NCI-H82 (cell line): ENCODE results near the gene TSC2.
A peak's percentile ranks its signal among the peaks of the same experiment; 100 is the strongest.

Experiments
- DNase-seq: peaks from one replicate; lab custom pipeline; 2025; lab: John Stamatoyannopoulos, UW

TSC2 gene

DNA sequence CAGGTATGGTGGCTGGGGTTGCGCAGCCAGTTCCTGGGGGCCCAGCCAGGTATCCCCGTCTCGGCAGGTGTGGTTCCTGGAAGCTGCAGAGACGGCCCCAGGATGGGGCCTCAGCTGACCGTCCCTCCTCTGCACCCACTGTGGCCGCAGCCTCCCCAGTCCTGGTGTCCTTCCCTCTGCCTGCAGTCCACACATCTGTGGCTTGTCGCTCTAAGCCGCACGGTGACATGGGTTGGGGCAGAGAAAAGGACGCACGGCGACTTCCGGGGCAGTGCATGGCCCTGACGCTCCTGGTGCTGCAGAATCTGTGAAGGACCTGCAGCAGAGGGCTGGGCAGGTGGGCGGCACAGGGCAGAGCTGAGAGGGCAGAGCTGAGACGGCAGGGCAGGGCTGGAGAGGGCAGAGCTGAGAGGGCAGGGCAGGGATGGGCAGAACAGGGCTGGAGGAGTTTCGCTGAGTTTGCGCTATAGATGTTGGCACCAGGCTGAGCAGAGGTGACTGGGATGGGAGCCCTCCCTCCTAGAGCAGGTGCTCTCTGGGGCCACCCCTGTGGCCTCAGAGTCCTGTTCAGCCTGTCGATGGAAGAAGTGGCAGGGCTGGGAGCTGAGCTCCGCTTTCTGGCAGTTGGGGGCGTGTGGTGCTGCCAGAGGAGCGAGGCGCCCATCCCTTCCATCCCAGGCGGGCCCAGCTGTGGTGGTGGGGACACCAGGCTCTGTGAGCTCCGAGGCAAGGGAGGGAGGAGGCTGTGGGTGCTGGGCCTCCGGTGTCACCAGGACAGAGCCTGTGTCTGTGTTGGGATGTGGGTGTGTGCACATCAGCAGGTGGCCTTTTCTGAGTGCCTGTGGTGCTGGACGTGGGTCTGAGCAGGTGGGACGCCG is 23.0 kb downstream of the TSC2 start:
- no peak for DNase-seq

DNA sequence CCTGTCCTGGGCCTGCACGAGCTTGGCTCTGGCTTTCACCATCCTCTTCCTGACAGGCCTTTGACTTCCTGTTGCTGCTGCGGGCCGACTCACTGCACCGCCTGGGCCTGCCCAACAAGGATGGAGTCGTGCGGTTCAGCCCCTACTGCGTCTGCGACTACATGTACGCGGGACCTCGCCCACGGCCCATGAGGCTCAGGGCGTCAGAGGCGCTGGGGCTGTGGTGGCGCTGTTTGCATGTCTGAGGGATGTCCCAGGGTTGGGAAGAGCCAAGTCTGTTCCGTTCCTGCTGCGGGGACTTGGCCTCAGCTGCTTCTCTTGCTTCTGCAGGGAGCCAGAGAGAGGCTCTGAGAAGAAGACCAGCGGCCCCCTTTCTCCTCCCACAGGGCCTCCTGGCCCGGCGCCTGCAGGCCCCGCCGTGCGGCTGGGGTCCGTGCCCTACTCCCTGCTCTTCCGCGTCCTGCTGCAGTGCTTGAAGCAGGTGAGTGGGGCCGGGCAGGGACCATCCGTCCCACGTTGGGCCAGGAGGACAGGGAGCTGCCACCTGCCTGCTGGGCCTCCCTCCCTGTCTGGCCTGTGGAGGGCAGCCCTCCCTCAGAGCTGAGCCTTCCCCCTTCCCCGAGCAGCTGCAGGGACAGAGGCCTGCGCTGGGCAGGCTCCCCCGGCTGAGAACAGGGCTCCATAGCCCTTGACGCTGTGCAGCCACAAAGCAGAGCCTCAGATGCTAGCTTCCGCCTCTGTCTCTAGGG is 23.8 kb downstream of the TSC2 start:
- no peak for DNase-seq

GRCh38 chr16:2072926-2073325 is 25.1 kb downstream of the TSC2 start:
- DNase-seq: no peak

DNA sequence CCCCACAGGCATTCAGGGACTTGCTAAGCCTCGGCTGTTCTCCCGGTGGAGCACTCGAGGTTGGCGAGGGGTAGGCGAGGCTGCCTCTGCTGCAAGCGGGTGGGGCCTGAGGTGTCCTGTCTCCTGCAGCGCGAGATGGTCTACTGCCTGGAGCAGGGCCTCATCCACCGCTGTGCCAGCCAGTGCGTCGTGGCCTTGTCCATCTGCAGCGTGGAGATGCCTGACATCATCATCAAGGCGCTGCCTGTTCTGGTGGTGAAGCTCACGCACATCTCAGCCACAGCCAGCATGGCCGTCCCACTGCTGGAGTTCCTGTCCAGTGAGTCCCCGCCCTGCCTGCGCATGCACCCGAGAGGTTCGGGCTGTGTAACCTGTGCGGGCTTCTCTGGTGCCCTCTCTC is 26.3 kb downstream of the TSC2 start:
- no peak for DNase-seq

DNA sequence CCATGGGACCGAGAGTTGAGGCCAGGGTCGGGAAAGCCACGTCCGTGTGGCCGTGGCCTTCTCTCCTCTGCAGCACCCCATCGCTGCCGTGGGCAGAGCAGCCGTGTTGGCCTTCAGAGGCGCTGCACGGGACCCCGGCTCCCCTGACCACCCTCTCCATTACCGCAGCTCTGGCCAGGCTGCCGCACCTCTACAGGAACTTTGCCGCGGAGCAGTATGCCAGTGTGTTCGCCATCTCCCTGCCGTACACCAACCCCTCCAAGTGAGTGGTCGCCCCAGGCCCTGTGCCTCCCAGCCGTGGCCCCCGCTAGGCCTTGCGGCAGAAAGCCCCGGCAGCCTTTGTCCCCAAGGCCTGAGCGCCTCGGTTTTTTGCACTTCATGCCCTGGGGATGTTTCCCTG is 27.8 kb downstream of the TSC2 start:
- no peak for DNase-seq

- no peak for DNase-seq
These were observed 28.5 kb downstream of the TSC2 start for GRCh38 chr16:2076072-2076865.

- DNase-seq: no peak
These were observed 29.2 kb downstream of the TSC2 start for GRCh38 chr16:2077016-2077415.

GRCh38 chr16:2077696-2078095 is 29.9 kb downstream of the TSC2 start:
- DNase-seq: no peak

GRCh38 chr16:2078096-2078495 is 30.3 kb downstream of the TSC2 start:
- no peak for DNase-seq

DNA sequence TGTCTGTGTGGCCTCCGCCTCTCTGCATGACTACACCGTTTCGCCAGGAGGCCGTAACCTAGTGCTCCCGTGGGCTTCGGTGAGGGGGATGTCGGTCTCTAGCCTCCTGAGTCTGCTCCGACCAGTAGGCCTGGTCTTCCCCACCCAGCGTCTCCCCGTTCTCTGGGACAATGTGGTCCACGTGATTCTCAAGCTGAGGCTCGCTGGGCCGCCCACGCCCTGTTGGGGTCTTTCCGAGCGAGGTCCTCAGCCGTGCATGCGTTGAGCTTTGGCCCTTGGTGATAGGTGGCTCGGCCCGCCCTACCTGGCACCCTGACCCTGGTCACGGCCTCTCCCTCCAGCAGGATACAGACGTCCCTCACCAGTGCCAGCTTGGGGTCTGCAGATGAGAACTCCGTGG is 30.9 kb downstream of the TSC2 start:
- DNase-seq: no peak

- no peak for DNase-seq
These were observed 31.6 kb downstream of the TSC2 start for GRCh38 chr16:2079311-2079800.

DNA sequence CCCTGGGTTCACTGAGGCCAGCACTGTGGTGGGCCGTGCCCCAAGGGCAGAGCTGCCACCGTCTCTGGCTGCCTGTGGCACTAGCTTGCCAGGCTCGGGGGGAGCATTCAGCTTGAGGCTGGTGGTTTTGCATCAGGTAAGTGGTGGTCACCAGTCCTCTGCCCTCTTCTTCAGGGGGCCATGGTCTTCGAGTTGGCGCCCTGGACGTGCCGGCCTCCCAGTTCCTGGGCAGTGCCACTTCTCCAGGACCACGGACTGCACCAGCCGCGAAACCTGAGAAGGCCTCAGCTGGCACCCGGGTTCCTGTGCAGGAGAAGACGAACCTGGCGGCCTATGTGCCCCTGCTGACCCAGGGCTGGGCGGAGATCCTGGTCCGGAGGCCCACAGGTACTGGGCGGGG is 32.2 kb downstream of the TSC2 start:
- DNase-seq: no peak

DNA sequence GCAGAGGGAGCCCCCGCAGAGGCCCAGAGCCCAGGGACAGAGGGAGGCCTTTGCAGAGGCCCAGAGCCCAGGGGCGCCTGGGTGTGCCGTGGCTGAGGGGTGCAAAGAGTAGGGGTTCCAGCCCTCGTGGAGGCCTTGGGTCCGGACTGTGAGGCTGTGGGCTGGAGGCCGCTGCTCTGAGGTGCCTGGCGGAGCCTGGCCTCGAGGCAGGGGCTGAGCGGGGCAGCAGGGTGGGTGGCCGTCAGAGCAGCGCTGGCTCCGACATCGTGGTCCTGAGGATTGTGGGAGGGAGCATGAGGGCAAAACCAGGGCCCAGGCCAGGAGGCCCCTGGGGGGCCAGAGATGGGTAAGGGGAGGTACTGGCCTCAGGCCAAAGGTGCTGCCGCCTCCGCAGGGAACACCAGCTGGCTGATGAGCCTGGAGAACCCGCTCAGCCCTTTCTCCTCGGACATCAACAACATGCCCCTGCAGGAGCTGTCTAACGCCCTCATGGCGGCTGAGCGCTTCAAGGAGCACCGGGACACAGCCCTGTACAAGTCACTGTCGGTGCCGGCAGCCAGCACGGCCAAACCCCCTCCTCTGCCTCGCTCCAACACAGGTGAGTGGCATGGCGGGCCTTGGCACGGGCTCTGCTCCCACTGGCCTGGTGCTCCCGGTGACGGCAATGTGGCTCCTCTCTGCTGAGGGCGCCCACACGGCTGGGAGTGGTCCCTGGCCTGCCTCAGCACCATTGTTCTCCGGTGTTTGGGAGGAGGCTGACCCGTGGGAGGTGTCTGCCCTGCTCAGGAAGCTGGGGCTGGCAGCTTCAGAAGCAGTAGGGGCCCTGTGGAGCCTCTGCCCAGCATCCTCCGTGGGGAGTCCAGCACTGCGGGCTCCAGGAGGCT is 33.7 kb downstream of the TSC2 start:
- DNase-seq: no peak

GRCh38 chr16:2082171-2082982 is 34.6 kb downstream of the TSC2 start:
- no peak for DNase-seq

- DNase-seq: no peak
These were observed 35.2 kb downstream of the TSC2 start for GRCh38 chr16:2082983-2083364.

DNA sequence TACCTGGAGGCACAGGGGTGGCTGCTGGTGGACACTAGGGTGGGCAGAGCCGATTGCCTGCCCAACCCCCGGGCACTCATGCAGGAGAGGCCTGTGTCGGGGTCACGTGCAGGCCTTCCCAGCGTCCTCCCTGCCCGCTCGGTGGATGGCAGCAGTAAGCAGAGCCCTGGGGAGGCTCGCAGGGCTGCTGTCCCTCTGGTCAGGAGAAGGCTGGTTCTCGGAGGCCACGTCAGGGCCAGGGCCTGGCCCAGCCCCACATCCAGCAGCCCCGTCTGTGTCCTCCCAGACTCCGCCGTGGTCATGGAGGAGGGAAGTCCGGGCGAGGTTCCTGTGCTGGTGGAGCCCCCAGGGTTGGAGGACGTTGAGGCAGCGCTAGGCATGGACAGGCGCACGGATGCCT is 35.6 kb downstream of the TSC2 start:
- DNase-seq: no peak

DNA sequence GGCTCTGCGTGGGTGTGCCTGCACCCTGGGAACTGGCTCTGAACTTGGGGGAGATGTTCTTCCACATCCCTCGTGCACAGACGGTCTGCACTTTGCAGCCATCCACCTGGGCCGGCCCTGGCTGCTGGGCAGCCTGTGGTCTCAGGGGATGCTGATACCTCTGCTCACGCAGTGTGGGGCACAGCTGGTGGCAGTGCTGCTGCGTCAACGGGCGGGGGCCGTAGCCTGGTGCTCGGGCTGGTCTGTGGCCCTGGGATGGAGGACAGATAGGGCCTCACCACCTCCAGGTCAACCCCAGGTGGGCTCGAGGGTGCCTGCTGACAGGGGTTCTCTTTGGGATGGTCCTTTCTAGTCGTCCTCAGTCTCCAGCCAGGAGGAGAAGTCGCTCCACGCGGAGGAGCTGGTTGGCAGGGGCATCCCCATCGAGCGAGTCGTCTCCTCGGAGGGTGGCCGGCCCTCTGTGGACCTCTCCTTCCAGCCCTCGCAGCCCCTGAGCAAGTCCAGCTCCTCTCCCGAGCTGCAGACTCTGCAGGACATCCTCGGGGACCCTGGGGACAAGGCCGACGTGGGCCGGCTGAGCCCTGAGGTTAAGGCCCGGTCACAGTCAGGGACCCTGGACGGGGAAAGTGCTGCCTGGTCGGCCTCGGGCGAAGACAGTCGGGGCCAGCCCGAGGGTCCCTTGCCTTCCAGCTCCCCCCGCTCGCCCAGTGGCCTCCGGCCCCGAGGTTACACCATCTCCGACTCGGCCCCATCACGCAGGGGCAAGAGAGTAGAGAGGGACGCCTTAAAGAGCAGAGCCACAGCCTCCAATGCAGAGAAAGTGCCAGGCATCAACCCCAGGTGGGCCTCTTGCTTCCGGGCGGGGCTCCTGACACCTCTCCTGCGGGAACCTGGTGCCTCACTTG is 36.3 kb downstream of the TSC2 start:
- DNase-seq: no peak

GRCh38 chr16:2084895-2085625 is 37.3 kb downstream of the TSC2 start:
- no peak for DNase-seq

DNA sequence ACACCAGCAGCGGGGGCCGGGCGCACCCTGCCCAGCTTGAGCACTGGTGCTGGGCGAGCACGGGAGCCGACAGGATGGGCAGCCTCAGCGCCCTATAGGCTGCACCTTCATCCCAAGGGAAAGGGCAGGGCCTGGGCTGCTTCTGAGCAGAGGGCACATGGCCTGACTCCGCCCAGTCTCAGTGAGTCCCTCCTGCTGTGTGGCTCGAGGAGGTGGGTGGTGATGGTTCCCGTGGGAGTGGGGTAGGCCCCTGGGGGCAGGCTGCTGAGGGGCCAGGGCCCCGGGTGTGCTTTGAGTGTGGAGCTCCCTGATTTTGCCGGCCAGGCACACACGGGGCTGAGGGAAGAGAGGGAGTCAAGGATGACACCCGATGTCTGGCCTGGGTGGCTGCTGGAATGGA is 37.9 kb downstream of the TSC2 start:
- DNase-seq: peak; percentile 32
